ENCODE measurements around the gene TUFM. TPM values are rescaled to one million over a fixed set of nuclear protein-coding genes. Genes with fewer than 3 reads are reported as not detected.

TUFM gene
- total RNA-seq, 1 experiment from 2014 or later: 296 TPM

DNA sequence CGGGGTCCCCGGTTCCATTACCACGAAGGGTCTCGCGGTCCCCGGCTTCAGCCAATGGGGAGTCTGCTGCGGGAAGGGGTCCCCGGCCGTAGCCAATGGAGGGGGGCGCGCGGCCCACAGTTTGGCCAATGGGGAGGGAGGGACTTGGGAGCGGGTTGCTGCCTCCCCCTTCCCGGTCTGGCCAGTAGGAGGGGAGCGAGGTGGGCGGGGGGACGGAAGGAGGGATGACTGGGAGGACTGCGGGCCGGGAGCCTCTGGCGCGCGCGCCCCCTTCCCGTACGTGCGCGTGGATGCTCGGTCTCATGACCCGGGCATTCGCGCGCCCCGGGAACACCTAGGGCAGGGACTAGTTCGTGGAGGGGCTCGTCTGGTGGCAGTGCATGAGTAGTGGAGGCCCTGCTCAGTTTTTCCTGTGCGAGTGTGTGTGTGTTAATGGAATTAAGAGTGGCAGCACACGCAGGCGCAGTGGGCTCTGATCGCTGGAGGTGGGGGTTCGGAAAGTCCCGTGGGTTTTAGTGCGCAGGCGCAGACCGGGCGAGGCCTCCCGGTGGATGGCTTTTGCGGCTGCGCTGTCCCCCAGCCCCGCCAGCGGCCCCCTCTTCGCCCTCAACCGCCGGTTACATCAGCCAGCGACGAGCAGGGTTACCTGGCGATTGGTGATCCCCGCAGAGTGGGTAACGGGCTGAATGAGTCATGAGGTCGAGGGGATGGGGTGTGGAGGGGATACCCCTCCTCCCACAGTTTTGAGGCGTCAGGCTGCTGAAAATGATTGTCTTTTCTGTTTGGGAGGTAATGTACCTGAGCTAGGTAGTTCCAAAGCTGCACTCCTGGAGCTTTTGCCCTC, 22.1 kb downstream of the TUFM start (continued):
- TF ChIP-seq, protein P1, sequence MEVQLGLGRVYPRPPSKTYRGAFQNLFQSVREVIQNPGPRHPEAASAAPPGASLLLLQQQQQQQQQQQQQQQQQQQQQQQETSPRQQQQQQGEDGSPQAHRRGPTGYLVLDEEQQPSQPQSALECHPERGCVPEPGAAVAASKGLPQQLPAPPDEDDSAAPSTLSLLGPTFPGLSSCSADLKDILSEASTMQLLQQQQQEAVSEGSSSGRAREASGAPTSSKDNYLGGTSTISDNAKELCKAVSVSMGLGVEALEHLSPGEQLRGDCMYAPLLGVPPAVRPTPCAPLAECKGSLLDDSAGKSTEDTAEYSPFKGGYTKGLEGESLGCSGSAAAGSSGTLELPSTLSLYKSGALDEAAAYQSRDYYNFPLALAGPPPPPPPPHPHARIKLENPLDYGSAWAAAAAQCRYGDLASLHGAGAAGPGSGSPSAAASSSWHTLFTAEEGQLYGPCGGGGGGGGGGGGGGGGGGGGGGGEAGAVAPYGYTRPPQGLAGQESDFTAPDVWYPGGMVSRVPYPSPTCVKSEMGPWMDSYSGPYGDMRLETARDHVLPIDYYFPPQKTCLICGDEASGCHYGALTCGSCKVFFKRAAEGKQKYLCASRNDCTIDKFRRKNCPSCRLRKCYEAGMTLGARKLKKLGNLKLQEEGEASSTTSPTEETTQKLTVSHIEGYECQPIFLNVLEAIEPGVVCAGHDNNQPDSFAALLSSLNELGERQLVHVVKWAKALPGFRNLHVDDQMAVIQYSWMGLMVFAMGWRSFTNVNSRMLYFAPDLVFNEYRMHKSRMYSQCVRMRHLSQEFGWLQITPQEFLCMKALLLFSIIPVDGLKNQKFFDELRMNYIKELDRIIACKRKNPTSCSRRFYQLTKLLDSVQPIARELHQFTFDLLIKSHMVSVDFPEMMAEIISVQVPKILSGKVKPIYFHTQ (CRISPR knock-in tag; IDR thresholded peaks at IDR 0.05): no peak
- no peak for TF ChIP-seq ZNF219 (CRISPR knock-in tag; IDR thresholded peaks at IDR 0.05; ENCODE audit: borderline replicate concordance)
- TF ChIP-seq, protein P2, sequence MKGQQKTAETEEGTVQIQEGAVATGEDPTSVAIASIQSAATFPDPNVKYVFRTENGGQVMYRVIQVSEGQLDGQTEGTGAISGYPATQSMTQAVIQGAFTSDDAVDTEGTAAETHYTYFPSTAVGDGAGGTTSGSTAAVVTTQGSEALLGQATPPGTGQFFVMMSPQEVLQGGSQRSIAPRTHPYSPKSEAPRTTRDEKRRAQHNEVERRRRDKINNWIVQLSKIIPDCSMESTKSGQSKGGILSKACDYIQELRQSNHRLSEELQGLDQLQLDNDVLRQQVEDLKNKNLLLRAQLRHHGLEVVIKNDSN (CRISPR knock-in tag; IDR thresholded peaks at IDR 0.05): peak; percentile 74; the same call in 1 of the 2 replicates

DNA sequence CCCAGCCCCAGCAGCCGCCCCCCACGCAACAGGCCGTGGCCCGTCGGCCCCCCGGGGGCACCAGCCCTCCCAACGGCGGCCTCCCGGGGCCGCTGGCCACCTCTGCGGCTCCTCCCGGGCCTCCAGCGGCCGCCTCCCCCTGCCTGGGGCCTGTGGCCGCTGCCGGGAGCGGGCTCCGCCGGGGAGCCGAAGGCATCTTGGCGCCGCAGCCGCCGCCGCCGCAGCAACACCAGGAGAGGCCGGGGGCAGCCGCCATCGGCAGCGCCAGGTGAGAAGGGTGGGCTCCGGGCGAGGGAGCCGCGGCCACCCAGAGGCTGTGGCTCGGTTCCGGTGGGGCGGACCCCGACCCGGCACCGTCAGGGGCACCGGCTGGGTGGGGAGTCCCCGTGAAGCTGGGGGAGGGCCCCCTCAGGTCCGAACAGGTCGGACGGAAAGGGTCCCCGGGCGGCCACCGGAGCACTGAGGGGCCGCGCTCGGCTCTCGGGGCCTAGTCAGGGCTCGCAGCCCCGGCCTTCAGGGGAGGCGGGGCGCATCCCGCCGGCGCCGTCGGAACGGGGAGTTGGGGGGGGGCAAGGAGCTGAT, 22.8 kb downstream of the TUFM start:
- Mint-ChIP-seq H3K27ac (no peak overlapping the region), H3K4me3 (peak overlapping the region; percentile 98), H3K27me3 (ENCODE audit: low read depth) (no peaks in the 10 kb centered on the region), H3K9me3 (no peaks in the 10 kb centered on the region), H3K4me1 (peaks cover 31% of the 10 kb centered on the region), H3K36me3 (peaks cover 46% of the 10 kb centered on the region)
- POLR2A ChIA-PET: interaction anchor here (0.6 to 1.0 kb wide), 4 partner anchors 22 to 42 kb away, joined by 3 to 5 read pairs (median 4); partner anchors contain the start of genes SH2B1 and TUFM
- ATAC-seq: no peak
- TF ChIP-seq ESRRA (CRISPR knock-in tag; IDR thresholded peaks at IDR 0.05; ENCODE audit: borderline replicate concordance): peak; percentile 48; the same call in 1 of the 2 replicates
- TF ChIP-seq ZNF138 (CRISPR knock-in tag; conservative IDR thresholded peaks at IDR 0.05): no peak
- TF ChIP-seq, protein P3, sequence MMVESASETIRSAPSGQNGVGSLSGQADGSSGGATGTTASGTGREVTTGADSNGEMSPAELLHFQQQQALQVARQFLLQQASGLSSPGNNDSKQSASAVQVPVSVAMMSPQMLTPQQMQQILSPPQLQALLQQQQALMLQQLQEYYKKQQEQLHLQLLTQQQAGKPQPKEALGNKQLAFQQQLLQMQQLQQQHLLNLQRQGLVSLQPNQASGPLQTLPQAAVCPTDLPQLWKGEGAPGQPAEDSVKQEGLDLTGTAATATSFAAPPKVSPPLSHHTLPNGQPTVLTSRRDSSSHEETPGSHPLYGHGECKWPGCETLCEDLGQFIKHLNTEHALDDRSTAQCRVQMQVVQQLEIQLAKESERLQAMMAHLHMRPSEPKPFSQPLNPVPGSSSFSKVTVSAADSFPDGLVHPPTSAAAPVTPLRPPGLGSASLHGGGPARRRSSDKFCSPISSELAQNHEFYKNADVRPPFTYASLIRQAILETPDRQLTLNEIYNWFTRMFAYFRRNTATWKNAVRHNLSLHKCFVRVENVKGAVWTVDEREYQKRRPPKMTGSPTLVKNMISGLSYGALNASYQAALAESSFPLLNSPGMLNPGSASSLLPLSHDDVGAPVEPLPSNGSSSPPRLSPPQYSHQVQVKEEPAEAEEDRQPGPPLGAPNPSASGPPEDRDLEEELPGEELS (CRISPR knock-in tag; IDR thresholded peaks at IDR 0.05): peak; percentile 68
- TF ChIP-seq ZNF317 (CRISPR knock-in tag; IDR thresholded peaks at IDR 0.05; ENCODE audit: borderline replicate concordance, low read depth): 0 out of 2 replicates have a peak, but pooled peaks have one; percentile 28
- TF ChIP-seq TEAD4 (CRISPR knock-in tag; IDR thresholded peaks at IDR 0.05): no peak
- TF ChIP-seq, protein P4, sequence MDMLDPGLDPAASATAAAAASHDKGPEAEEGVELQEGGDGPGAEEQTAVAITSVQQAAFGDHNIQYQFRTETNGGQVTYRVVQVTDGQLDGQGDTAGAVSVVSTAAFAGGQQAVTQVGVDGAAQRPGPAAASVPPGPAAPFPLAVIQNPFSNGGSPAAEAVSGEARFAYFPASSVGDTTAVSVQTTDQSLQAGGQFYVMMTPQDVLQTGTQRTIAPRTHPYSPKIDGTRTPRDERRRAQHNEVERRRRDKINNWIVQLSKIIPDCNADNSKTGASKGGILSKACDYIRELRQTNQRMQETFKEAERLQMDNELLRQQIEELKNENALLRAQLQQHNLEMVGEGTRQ (CRISPR knock-in tag; IDR thresholded peaks at IDR 0.05): no peak
- TF ChIP-seq TP53 (CRISPR knock-in tag; IDR thresholded peaks at IDR 0.05): peak; percentile 60; the same call in 1 of the 2 replicates
- TF ChIP-seq ELF4 (CRISPR knock-in tag; IDR thresholded peaks at IDR 0.05; ENCODE audit: low read depth): 0 out of 2 replicates have a peak, but pooled peaks have one; percentile 88
- TF ChIP-seq, protein P5, sequence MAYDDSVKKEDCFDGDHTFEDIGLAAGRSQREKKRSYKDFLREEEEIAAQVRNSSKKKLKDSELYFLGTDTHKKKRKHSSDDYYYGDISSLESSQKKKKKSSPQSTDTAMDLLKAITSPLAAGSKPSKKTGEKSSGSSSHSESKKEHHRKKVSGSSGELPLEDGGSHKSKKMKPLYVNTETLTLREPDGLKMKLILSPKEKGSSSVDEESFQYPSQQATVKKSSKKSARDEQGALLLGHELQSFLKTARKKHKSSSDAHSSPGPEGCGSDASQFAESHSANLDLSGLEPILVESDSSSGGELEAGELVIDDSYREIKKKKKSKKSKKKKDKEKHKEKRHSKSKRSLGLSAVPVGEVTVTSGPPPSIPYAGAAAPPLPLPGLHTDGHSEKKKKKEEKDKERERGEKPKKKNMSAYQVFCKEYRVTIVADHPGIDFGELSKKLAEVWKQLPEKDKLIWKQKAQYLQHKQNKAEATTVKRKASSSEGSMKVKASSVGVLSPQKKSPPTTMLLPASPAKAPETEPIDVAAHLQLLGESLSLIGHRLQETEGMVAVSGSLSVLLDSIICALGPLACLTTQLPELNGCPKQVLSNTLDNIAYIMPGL (CRISPR knock-in tag; IDR thresholded peaks at IDR 0.05): peak; percentile 78; the same call in 1 of the 2 replicates
- peak; percentile 32 for DNase-seq (ENCODE audit: low spot score)
- CTCF ChIA-PET: interaction anchor here (0.8 to 2.1 kb wide), 3 partner anchors 23 to 326 kb away, joined by 3 to 8 read pairs (median 6); no protein-coding TSS in a partner anchor

All from WTC11 (cell line).